ENCODE results near the gene PPP1R7.

PPP1R7 gene

GRCh38 chr2:241121008-241121407 is 29.3 kb upstream of the PPP1R7 start:
- no peak for DNase-seq

DNA sequence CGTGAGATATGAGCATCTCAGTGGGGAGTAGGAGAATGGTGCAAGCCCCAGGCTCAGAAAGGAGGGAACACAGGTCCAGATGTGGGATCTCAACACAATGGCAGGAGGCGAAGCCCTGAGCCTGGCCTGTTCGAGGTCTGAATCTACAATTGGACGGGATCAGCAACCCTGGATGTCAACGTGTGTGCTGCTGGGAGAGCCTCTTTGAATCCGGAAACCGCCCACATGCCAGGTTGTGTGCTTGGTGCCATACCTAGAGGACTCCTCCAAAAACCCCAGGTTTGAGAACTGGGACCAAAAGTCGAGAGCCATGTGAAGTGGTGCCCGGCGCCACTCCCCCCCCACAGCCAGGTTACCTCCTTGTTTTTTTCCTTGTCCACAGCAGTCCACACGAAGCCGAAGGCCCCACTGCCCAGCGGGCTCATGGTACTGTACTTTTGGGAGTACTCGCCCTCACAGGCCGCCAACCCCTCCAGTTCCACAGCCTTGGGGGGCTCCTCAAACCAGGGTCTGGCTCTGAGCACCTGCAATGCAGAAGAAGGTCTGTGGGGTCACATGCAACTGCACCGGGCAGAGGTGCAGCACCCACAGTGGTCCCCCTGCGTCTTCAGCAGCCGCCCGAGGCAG is 27.8 kb upstream of the PPP1R7 start:
- DNase-seq, result no peak

- no peak for DNase-seq
Observed at GRCh38 chr2:241123816-241124536, 26.3 kb upstream of the PPP1R7 start.

DNA sequence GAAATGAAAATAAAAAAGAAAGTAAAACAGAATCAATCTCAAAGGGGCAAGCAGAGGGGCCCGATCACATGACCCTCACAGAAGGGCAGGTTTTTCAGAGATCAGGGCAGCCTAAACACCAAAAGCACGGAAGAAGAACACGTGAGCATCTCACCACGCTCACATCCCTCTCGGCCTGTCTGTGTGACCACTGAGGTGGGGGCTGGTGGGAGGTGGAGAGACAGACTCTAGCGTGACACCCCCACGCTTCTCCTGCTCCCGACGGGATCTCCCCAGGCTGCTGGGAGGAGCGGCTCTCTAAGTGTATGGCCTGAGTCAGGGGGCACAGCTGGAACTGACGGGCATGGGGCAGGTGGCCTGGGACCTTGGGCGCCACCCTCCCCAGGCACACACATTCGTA is 24.6 kb upstream of the PPP1R7 start:
- no peak for DNase-seq

DNA sequence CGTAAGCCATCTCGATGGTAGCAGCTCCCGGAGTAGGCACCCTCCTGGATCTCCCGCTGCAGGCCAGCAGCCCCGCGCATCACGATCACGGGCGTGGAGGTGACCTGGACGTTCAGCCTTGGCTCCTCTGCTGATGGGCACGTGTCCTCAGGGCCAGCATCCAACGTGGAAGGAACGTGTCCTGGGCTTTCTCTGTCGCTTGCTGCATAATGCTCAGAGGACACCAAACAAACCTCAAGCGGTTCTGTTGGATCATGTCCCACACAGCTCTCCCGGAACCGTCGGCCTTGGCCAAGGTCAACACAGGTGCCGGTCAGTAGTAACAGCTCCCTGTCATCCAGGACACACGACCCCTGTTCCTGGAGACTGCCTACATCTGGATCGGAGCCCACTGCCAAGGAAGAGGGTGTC is 24.1 kb upstream of the PPP1R7 start:
- no peak for DNase-seq

DNA sequence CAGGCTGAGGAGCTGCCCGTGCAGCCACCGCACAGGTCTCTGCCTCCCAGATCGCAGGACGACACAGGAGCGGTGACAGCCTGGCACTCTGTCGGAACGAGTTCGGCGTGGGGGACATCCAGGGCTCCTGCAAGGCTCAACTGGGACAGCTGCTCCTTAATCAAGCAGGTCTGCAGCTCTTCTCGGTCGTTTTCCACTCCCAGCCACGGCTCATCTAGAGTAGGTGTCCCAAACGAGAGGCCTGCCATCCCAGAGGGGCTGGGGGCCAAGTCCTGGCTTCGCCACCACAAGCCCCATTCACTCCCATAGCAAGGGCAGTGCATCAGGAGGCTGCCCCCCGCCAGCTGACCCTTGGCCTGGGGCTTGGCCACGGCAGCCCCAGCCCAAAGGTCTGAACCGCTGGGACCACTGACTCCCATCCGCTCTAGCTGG is 23.5 kb upstream of the PPP1R7 start:
- no peak for DNase-seq

GRCh38 chr2:241128266-241128665 is 22.0 kb upstream of the PPP1R7 start:
- DNase-seq, result no peak

- DNase-seq, result no peak
Observed at GRCh38 chr2:241129086-241129871, 21.0 kb upstream of the PPP1R7 start.

GRCh38 chr2:241130316-241130715 is 20.0 kb upstream of the PPP1R7 start:
- no peak for DNase-seq

- no peak for DNase-seq
Observed at GRCh38 chr2:241131531-241131930, 18.7 kb upstream of the PPP1R7 start.

GRCh38 chr2:241132538-241133435 is 17.5 kb upstream of the PPP1R7 start:
- no peak for DNase-seq

DNA sequence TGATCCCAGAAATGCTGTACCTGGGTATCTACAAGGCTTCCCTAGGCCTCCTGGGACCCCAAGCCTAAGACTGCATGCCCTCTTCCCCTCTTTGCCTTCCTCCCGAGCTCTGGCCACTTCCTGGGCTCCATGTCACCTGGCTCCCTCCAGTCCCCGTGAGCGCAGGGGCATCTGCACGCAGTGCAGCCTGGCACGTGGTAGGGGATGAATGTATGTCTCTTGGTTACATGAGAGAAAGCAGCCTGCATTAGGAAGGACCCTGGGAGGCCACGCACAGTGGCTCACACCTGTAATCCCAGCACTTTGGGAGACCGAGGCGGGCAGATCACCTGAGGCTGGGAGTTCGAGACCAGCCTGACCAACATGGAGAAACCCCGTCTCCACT is 16.8 kb upstream of the PPP1R7 start:
- no peak for DNase-seq

GRCh38 chr2:241134711-241135110 is 15.6 kb upstream of the PPP1R7 start:
- no peak for DNase-seq

DNA sequence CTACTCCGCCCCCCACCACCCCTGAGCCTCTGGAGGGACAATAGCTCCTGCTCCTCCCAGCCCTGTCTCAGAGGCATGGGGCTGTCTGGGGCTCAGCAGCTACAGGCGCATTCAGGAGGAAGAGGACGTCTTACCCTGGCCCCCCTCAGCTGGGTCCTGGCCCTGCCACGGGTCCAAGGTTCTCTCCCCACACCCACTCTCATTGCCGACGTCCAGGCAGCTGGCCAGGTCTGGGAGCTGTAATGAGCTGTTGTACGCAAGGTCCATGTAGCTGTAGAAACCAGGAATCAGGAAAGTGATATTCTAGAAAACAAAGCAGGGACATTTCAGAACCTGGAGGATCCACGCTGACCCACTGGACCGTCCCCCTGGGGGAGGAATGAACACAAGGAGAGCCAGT is 14.5 kb upstream of the PPP1R7 start:
- DNase-seq, result no peak

DNA sequence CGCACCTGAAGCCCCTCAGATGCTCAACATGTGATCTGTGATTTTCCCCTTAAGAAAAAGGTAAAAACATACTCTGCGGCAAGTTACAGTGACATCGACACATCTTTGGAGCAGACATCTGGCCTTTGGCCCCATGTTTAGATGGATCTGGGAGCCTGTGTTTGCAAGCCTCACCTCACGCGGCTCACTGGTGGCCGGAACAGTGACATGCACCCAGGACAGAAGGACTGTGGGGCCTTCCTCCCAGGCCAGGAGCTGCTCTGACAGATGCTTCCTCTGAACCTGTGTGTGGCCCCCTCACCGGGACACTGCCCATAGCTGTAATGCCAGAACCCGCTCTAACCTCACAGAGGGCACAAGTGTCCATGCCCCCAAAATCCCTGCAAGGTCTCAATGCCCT is 14.1 kb upstream of the PPP1R7 start:
- no peak for DNase-seq

DNA sequence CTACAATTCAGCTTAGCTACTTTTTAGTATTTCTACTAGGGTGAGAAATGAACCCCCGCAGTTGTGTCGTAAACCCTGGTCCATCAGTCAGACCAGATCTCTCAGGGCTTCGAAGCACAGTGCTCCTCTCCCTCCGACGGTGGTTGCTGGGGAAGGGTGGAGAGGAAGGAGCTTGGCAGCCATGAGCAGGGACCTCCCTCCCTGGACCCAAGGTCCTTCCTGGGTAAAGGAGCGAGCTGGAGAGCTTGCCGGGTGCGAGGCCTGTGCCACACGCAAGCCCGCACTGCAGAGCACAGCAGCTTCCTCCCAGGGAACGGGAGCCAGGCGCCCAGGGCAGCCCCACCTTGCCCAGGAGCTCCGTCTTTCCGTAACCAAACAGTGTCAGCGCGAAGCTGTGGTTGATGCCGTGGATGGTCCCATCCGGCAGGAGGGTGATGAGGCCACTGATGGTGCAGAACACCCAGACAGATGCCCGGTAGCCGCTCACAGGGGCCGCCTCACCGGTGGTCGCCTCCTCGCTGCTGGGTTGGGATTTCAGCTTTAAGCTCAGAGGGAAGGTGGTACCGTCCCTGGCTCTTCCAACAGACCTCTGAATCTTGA is 13.5 kb upstream of the PPP1R7 start:
- no peak for DNase-seq

DNA sequence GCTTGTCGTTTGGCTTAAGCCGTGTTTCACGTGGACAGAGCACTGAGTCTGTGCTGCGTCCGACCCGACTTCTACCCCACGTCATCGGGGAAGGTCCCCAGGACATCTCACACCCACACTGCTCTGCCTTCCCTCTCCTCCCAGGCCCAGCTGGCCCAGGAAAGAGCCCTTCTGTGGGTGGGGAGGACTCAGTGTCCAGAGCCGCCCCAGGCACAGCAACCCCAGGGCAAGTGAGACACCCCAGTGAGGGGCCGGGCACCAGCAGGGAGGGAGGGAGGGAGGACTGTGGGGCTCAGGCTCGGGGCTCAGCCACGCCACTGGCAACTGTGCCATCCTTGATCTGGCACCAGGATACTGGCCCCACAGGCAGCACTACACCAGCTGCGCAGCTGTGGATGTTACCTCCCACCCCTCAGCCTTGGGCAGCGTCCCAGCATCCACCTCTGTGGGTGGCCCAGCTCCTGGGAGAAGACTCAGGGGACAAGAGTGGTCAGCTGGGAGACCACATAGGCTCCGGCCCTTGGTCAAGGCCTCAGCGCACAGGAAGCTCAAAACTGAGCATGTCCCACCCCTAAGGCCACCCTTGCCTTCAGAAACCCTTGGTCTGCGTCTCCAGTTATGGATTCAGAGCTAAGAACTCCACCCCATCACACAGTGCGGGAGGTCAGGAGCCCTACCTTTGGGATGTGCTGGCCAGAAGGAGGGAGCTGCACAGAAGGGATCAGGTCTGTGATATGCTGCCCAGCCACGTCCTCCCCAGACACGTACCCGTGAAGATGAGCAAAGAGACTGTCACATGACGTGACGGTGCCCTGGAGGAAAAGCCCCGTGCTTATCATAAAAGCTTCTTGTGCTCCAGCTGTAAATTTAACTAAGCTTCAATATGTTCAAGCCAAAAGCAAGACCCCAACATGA is 12.7 kb upstream of the PPP1R7 start:
- DNase-seq, result no peak

DNA sequence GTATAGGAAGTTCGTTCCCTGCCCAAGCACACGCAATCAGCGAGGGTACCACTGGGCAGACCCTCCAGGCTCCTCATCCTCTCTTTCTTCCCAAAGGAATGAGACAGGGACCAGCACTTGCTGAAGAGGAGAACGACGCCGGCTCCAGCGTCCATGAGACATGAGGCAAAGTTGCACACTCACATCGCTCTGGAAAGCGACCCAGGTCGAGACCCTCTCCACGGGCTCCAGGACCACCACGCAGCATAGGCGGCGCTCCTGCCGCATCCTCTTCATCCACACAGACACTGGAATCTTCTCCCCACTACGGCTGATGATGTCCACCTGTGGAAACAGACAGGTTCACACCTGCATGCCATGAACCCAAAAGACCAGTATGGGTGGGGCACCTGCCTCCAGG is 11.8 kb upstream of the PPP1R7 start:
- DNase-seq, result no peak

DNA sequence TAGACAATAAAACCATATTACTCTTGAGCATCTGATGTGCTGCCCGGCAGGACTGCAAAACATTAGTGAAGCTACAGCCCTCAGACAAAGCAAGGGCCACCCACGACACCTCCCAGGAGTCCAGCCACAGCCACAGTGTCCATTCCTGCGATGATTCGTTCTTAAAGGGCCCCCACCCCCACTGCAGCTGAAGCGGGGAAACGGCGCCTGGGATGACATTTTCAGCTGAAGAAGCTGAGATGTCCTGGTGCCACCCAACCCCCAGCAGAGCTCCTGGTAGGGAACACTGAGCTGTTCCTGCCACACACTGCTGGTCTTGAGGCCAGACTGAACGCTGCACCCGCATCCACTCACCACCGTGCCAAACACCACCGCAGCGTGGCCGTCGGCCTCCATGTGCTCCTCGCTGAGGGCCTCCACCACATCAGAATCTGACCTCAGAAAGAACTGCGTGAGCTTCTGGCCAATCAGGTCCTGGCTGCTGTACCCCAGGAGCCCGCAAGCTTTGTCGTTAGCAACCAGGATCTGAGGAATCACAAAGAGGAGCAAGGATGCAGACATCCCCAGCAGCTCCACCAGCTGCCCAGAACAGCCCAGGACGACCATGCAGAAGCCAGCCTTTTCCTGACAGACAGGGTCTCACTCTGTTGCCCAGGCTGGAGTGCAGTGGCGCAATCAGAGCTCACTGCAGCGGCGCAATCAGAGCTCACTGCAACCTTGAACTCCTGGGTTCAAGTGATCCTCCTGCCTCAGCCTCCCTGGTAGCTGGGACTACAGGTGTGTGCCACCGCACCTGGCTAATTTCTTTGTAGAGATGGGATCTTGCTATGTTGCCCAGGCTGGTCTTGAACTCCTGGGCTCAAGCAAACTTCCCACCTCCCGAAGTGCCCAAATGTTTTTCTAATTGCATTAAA is 10.5 kb upstream of the PPP1R7 start:
- no peak for DNase-seq

GRCh38 chr2:241140445-241140840 is 9.8 kb upstream of the PPP1R7 start:
- DNase-seq, result no peak
